HG02610 (cell line): ENCODE data around the gene IFT80.

ENCODE experiments used
- ATAC-seq: cut with Tn5 transposase; IDR thresholded peaks from one replicate; pipeline ENCODE4 v1.9.1; 2021; ENCODE audit warnings: mild to moderate bottlenecking, moderate library complexity; ENCODE audit not compliant: unreplicated experiment

IFT80 gene

GRCh38 chr3:160213191-160213590, 185.8 kb downstream of the IFT80 start:
- ATAC-seq: no peak

- ATAC-seq: no peak
Measured at GRCh38 chr3:160210799-160211221, 188.2 kb downstream of the IFT80 start.

- ATAC-seq: no peak
Measured at GRCh38 chr3:160210341-160210740, 188.7 kb downstream of the IFT80 start.
